Heart left ventricle (tissue), 16 donors: ENCODE measurements around the gene PRKG1. TPM values are rescaled to one million over a fixed set of nuclear protein-coding genes. Genes with fewer than 3 reads are reported as not detected.

Experiments
- ATAC-seq, 4 donors: fragments of 200-7000 bp; cut with Tn5 transposase; one replicate each; pipeline ENCODE4 v1.9.1; 2020 to 2022; ENCODE audit warnings: moderate library complexity in 4 of 4, mild to moderate bottlenecking in 3 of 4, moderate number of reproducible peaks in 1 of 4
- DNase-seq, 5 donors: peaks; one replicate each; pipeline ENCODE4 v3.0.0-alpha.2; 2020
- H3K27ac ChIP-seq, 12 donors: fragments of 200-600 bp; sonication (generic) in 4 of 12; one replicate each; pipeline versions ENCODE4 v1.5.0 to v1.8.0; 2016 to 2022; ENCODE audit warnings: mild to moderate bottlenecking in 2 of 12
- H3K27me3 ChIP-seq, 9 donors: fragments of 200-600 bp; sonication (generic) in 2 of 9; one replicate each; pipeline versions ENCODE4 v1.5.1 to v1.8.0; 2016 to 2022; ENCODE audit warnings: mild to moderate bottlenecking in 3 of 9
- H3K36me3 ChIP-seq, 9 donors: fragments of 200-600 bp; sonication (generic) in 2 of 9; one replicate each; pipeline versions ENCODE4 v1.5.0 to v1.8.0; 2018 to 2022; ENCODE audit warnings: mild to moderate bottlenecking in 2 of 9
- H3K4me1 ChIP-seq, 12 donors: fragments of 200-600 bp; sonication (generic) in 4 of 12; one replicate each; pipeline versions ENCODE4 v1.5.0 to v1.8.0; 2016 to 2022; ENCODE audit warnings: mild to moderate bottlenecking in 3 of 12
- H3K4me3 ChIP-seq, 12 donors: fragments of 200-600 bp; sonication (generic) in 4 of 12; one replicate each; pipeline versions ENCODE4 v1.5.0 to v1.8.0; 2017 to 2022; ENCODE audit warnings: mild to moderate bottlenecking in 9 of 12, moderate library complexity in 4 of 12
- H3K9me3 ChIP-seq, 12 donors: fragments of 200-600 bp; sonication (generic) in 4 of 12; one replicate each; pipeline versions ENCODE4 v1.5.0 to v1.8.0; 2016 to 2022; ENCODE audit warnings: mild to moderate bottlenecking in 1 of 12
- POLR2A ChIP-seq, 2 donors: fragments of 450-650 bp; IDR thresholded peaks; one replicate each; pipeline ENCODE4 v1.6.1; 2017; ENCODE audit warnings: antibody characterized with exemption in 2 of 2, mild to moderate bottlenecking in 2 of 2, moderate library complexity in 2 of 2
- WGBS, 4 donors: extraction: QIAGEN DNeasy Blood & Tissue Kit in 2 of 4; methylation state at CpG; one replicate each; pipeline versions ENCODE4 v1.1.5 to v1.1.7; 2013 to 2018; 5-methylcytosine and 5-hydroxymethylcytosine counted together
- intact Hi-C, 10 donors: fragments of 100-400 bp; cut with DNase I; formaldehyde crosslinking; loops; one replicate each; pipeline versions ENCODE4 v1.11.1 to v1.14.2; 2022
- polyA plus RNA-seq, 2 donors: library from polyadenylated mRNA; stranded (reverse); fragments of 200-250 nt; gene quantifications; one replicate each; pipeline ENCODE4 v1.2.3, GENCODE V29; 2013
- total RNA-seq, 9 donors: library from RNA; depleted of rRNA in 2 of 9; stranded (reverse); fragments of >200 nt in 2 of 9; fragmentation: NEBNext Ultra II Directional in 3 of 9; extraction: Animal tissue kit (Norgen Biotek cat#: 25700) in 3 of 9; gene quantifications; one replicate each; pipeline versions ENCODE4 v1.1.0 to v1.2.4, GENCODE V29; 2016 to 2023
- TF ChIP-seq, protein P1 (sequence below), 12 donors: fragments of 200-600 bp; sonication (generic) in 4 of 12; IDR thresholded peaks; one replicate each; pipeline versions ENCODE4 v1.5.0 to v1.8.0; 2018 to 2022; ENCODE audit warnings: antibody characterized with exemption in 12 of 12, mild to moderate bottlenecking in 5 of 12
- donor health status: ischemic (EF 13 %, LVEDD 7.1; RV severe dilation, severe dysfunction).
- donor health status: healthy with polysubstance abuse.
- donor health status: DM: no; HTN: yes; CAD: no.
- donor health status: DM: no; HTN: no; CAD: no.
- donor health status: ischemic (EF 25% LVEDD 6.9; RV normal size, moderate dysfunction).
- donor health status: ischemic (EF 25% LVEDD 5.7; RV mildly dilated, moderate dysfunction).
- donor health status: healthy.
- donor health status: DM: yes; HTN: yes; CAD: no.
- donor health status: ischemic (EF 35%, LVEDD 5.7; RV mildly dilated, moderate dysfunction).
- donor health status: nonischemic (EF 11% LVEDD 7.7; RV severe dilation, severe dysfunction).
- donor health status: DM: yes; HTN: yes; CAD: no.
- donor health status: PGD.
- donor health status: ischemic (EF 29% LVEDD 5.4; RV normal size, mild dysfunction).
- donor health status: nonischemic (EF 23%, LVEDD 6.1; RV moderate dilation, normal function).

PRKG1 gene
- total and polyA plus RNA-seq, 11 donors: 5.5 to 37.3 (median 29.3) TPM

DNA sequence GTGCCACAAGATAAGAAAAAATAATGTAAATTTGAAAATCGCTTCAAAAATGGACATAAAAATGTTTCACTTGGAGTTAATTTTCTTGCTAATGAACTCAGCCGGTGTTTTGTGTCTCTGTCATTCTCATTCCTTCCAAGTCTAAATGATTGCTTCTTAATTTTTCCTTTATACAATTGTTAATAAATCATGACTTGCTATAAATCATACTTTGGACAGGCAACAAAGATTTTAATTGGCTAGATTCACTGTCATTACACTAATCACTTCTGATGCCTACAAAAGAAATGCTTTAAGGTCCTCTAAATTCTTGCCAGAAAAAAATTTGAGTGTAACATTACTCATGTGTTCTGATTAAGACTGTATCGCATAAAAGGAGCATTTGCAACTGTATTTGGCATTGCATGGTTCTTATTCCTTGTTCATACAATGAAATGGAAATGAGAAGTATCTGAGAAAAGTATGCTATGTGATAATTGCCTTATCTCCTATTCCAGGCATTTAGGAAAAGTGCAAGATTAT, 1000.3 kb downstream of the PRKG1 start:
- intact Hi-C loops: no loop called here
- no peak overlapping the region for H3K27ac ChIP-seq

DNA sequence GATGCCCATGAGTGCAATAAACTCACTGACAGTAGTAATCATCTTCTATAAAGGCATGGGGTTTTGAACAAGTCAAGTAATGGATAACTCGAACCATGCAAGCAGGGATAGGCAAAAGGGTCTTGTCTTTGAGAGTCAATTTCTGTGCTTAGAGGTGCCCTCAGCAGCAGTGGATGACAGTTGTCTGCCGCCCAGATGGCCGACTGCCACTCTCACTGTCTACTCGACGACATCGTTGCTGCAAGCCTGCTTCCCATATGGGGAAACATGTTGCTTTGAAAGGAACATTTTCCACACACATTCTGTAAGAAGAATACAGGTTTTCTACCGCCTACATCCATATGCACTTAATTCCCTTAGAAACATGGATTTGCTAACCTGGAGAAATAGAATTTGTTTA, 1003.5 kb downstream of the PRKG1 start:
- H3K9me3 ChIP-seq: no peaks in the 10 kb centered on the region
- H3K27me3 ChIP-seq: no peaks in the 10 kb centered on the region
- H3K27ac ChIP-seq: no peak overlapping the region
- intact Hi-C loops: no loop called here
- H3K36me3 ChIP-seq: no peaks in the 10 kb centered on the region
- TF ChIP-seq POLR2A (IDR thresholded peaks at IDR 0.05): no peak
- TF ChIP-seq, protein P1, sequence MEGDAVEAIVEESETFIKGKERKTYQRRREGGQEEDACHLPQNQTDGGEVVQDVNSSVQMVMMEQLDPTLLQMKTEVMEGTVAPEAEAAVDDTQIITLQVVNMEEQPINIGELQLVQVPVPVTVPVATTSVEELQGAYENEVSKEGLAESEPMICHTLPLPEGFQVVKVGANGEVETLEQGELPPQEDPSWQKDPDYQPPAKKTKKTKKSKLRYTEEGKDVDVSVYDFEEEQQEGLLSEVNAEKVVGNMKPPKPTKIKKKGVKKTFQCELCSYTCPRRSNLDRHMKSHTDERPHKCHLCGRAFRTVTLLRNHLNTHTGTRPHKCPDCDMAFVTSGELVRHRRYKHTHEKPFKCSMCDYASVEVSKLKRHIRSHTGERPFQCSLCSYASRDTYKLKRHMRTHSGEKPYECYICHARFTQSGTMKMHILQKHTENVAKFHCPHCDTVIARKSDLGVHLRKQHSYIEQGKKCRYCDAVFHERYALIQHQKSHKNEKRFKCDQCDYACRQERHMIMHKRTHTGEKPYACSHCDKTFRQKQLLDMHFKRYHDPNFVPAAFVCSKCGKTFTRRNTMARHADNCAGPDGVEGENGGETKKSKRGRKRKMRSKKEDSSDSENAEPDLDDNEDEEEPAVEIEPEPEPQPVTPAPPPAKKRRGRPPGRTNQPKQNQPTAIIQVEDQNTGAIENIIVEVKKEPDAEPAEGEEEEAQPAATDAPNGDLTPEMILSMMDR (IDR thresholded peaks at IDR 0.05): no peak
- 79 to 87% (median 84%) methylated on average over 7 of the region's 7 CpGs for WGBS, 4 donors
- H3K4me1 ChIP-seq: no peaks in the 10 kb centered on the region
- ATAC-seq (no peak), DNase-seq (no peak)
- no peak overlapping the region for H3K4me3 ChIP-seq

More for the DNA sequence above, 1000.3 kb downstream of the PRKG1 start:
- no peak overlapping the region for H3K4me3 ChIP-seq
- no peaks in the 10 kb centered on the region for H3K27me3 ChIP-seq
- H3K4me1 ChIP-seq: peaks cover 0 to 5% (median 0%) of the 10 kb centered on the region in 12 donors
- DNase-seq (no peak), ATAC-seq (no peak)
- no peaks in the 10 kb centered on the region for H3K9me3 ChIP-seq
- H3K36me3 ChIP-seq: no peaks in the 10 kb centered on the region
- 83 to 90% (median 86%) methylated on average over 3 of the region's 3 CpGs for WGBS, 4 donors
- TF ChIP-seq POLR2A (IDR thresholded peaks at IDR 0.05): no peak
- TF ChIP-seq, protein P1 (IDR thresholded peaks at IDR 0.05): no peak

DNA sequence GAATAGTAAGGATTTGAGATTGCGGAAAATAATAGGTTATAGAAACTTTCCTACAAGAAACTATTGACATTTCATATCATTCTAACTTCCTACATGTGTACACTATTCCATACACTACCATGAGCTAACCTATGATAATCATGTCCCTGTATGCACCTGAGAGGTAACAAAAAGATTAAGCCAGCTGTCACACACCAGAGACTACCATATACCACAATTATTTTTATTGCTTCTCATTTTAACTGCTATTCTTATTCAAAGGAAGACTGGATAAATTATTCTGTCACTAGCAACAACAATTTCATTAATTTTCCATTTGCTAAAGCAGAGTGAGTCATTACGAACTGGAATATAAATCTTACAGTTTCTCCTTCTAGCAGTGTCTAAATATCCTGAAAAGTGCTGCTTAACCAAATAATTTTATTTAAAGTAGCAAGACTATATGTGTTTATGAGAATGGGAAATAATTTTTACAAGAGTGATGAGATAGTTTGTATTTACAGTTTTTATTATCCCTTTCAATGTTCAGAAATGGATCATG, 1004.2 kb downstream of the PRKG1 start:
- Histone ChIP-seq H3K27ac (no peak overlapping the region), H3K36me3 (no peaks in the 10 kb centered on the region), H3K9me3 (no peaks in the 10 kb centered on the region), H3K4me3 (no peak overlapping the region), H3K27me3 (no peaks in the 10 kb centered on the region), H3K4me1 (no peaks in the 10 kb centered on the region)
- no peak for ATAC-seq
- TF ChIP-seq POLR2A (IDR thresholded peaks at IDR 0.05): no peak
- TF ChIP-seq, protein P1 (IDR thresholded peaks at IDR 0.05): no peak
- no peak for DNase-seq
- intact Hi-C loops: no loop called here
- 81 to 92% (median 89%) methylated on average over 2 of the region's 2 CpGs for WGBS, 4 donors

DNA sequence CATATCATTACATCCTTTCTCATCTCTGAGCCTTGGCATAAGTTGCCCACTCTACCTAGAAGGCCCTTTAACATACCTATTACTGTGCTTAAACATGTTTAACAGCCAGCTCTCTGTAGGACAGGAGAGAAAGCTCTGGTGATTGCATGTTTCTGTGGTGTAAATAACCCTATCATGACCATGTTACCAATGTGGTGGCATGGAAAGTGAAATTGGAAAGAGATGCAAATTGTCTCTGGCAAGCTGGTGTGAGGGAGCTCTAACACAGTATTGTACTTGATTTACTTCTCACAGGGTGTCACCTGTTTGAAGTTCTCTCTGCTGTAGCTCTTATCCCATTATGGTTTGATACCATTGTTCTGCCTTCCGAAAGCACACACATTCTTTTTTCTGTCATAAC, 1008.0 kb downstream of the PRKG1 start:
- TF ChIP-seq POLR2A (IDR thresholded peaks at IDR 0.05): no peak
- TF ChIP-seq, protein P1 (IDR thresholded peaks at IDR 0.05): no peak
- intact Hi-C loops: no loop called here

More for the DNA sequence above, 1008.0 kb downstream of the PRKG1 start:
- Histone ChIP-seq H3K27ac (no peak overlapping the region), H3K4me1 (no peaks in the 10 kb centered on the region), H3K36me3 (no peaks in the 10 kb centered on the region), H3K4me3 (no peak overlapping the region), H3K9me3 (no peaks in the 10 kb centered on the region), H3K27me3 (no peaks in the 10 kb centered on the region)
- DNase-seq: no peak
- no peak for ATAC-seq
- WGBS, 4 donors: 90 to 97% (median 94%) methylated on average over 1 of the region's 1 CpG
